Measurements from ENCODE around the gene NPC1.

Gene NPC1

DNA sequence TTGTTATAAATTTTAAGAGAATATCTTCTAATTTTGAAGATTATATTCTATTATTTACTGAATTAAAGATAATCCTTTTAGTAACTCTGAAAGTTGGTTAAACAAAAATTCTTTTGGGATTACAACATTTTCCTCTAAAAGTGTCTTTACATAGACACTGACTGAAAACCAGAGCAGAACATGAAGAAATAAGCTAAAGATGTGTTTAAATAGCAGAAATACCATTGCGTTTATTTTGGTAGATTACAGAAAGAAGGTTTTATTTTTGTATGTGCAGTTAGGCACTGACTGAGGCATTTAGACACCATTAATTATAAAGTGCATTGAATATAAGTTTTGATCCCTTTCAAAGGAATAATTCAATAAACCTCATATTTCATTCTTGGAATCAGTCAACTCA is 13.5 kb upstream of the NPC1 start:
- no peak for TF ChIP-seq CTCF (IDR thresholded peaks at IDR 0.05; ENCODE audit: low read depth, low read length)

GRCh38 chr18:23596183-23596582 is 9.9 kb upstream of the NPC1 start:
- H3K4me3 ChIP-seq (ENCODE audit: low read depth, low read length): no peak overlapping the region
- H3K27me3 ChIP-seq: no peaks in the 10 kb centered on the region
- TF ChIP-seq CTCF (IDR thresholded peaks at IDR 0.05; ENCODE audit: low read depth, low read length): no peak
- no peak for DNase-seq
- no peaks in the 10 kb centered on the region for H3K4me1 ChIP-seq
- no peaks in the 10 kb centered on the region for H3K9me3 ChIP-seq
- no peaks in the 10 kb centered on the region for H3K36me3 ChIP-seq

More for the DNA sequence above, 13.5 kb upstream of the NPC1 start:
- H3K36me3 ChIP-seq: no peaks in the 10 kb centered on the region
- H3K27me3 ChIP-seq: no peaks in the 10 kb centered on the region
- H3K4me3 ChIP-seq (ENCODE audit: low read depth, low read length): no peak overlapping the region
- no peaks in the 10 kb centered on the region for H3K4me1 ChIP-seq
- H3K9me3 ChIP-seq: no peaks in the 10 kb centered on the region
- DNase-seq: no peak

- Histone ChIP-seq H3K27me3 (no peaks in the 10 kb centered on the region), H3K4me3 (ENCODE audit: low read depth, low read length) (no peak overlapping the region), H3K9me3 (no peaks in the 10 kb centered on the region), H3K36me3 (no peaks in the 10 kb centered on the region), H3K4me1 (no peaks in the 10 kb centered on the region)
- no peak for DNase-seq
- no peak for TF ChIP-seq CTCF (IDR thresholded peaks at IDR 0.05; ENCODE audit: low read depth, low read length)
Measured at GRCh38 chr18:23595591-23595990, 9.3 kb upstream of the NPC1 start.

DNA sequence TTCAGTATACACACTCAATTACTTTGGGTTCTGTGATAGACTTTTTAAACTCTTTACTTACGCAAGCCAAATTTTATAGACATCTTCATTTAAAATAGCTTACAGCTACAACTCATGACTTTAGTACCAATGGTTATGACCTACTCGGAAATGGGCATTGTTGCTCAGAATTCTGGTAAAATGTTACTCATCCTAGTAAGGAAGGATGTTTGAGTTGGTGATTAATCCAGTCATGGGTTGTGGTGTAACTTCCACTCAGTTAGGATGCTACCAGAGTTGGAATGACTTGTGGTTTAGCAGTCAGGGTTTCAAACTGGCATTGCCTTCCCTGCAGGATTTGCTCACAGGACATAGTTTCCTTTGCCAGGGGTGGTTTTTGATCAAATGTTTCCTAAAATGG is 7.4 kb upstream of the NPC1 start:
- no peaks in the 10 kb centered on the region for H3K4me1 ChIP-seq
- no peak for TF ChIP-seq CTCF (IDR thresholded peaks at IDR 0.05; ENCODE audit: low read depth, low read length)
- H3K9me3 ChIP-seq: no peaks in the 10 kb centered on the region
- H3K27me3 ChIP-seq: no peaks in the 10 kb centered on the region
- H3K36me3 ChIP-seq: no peaks in the 10 kb centered on the region
- H3K4me3 ChIP-seq (ENCODE audit: low read depth, low read length): no peak overlapping the region
- DNase-seq: no peak

- H3K27me3 ChIP-seq: no peaks in the 10 kb centered on the region
- H3K9me3 ChIP-seq: no peaks in the 10 kb centered on the region
- no peaks in the 10 kb centered on the region for H3K4me1 ChIP-seq
- H3K4me3 ChIP-seq (ENCODE audit: low read depth, low read length): no peak overlapping the region
- H3K36me3 ChIP-seq: no peaks in the 10 kb centered on the region
- DNase-seq: no peak
- TF ChIP-seq CTCF (IDR thresholded peaks at IDR 0.05; ENCODE audit: low read depth, low read length): no peak
Measured at GRCh38 chr18:23592911-23593310, 6.6 kb upstream of the NPC1 start.

DNA sequence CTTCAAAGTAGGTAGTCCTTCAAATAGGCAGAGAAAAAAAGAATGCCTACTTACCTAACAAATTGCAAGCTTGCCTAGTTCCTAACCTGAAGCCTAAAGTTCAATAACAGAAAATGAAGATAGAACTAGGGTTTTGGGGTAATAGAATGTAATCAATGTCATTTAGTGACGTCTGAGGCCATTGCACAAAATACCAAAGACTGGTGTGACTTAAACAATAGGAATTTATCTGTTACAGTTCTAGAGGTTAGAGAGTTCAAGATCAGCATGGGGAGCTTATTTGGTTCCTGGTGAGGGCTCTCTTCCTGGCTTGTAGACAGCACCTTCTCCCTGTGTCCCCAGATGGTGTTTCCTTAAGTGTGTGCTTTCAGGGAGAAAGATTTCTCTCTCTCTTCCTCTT is 4.7 kb upstream of the NPC1 start:
- H3K4me1 ChIP-seq: no peaks in the 10 kb centered on the region
- H3K4me3 ChIP-seq (ENCODE audit: low read depth, low read length): no peak overlapping the region
- no peaks in the 10 kb centered on the region for H3K9me3 ChIP-seq
- no peaks in the 10 kb centered on the region for H3K27me3 ChIP-seq
- TF ChIP-seq CTCF (IDR thresholded peaks at IDR 0.05; ENCODE audit: low read depth, low read length): no peak
- DNase-seq: no peak
- H3K36me3 ChIP-seq: no peaks in the 10 kb centered on the region
